Measurements from ENCODE around the gene ANKRD23.
A peak's percentile ranks its signal among the peaks of the same experiment; 100 is the strongest.
"Not testable (repeated sequence)": the region's sequence is repeated elsewhere in the genome, so short reads cannot be mapped to it uniquely, and the experiment has no call there.

The ANKRD23 gene

DNA sequence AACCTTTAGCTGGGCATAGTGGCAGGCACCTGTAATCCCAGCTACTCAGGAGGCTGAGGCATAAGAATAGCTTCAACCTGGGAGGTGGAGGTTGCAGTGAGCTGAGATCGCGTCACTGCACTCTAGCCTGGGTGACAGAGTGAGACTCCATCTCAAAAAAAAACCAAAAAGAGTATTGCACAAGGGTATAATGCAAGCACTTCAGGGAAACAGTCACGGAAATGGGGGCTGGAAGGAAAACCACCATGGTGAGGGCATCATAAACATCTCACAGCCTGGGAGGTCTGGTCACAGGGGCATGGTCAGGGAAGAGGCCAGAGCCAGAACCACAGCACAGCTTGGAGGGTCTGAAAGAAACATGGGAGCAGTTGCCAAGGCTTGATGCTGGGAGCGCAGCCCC, 19.2 kb upstream of the ANKRD23 start:
- not testable (repeated sequence) for DNase-seq (ENCODE audit: low read depth)

GRCh38 chr2:96861074-96861473, 17.3 kb upstream of the ANKRD23 start:
- no peak for DNase-seq (ENCODE audit: low read depth)

- DNase-seq (ENCODE audit: low read depth) = no peak
Observed at GRCh38 chr2:96860065-96861029, 16.5 kb upstream of the ANKRD23 start.

DNA sequence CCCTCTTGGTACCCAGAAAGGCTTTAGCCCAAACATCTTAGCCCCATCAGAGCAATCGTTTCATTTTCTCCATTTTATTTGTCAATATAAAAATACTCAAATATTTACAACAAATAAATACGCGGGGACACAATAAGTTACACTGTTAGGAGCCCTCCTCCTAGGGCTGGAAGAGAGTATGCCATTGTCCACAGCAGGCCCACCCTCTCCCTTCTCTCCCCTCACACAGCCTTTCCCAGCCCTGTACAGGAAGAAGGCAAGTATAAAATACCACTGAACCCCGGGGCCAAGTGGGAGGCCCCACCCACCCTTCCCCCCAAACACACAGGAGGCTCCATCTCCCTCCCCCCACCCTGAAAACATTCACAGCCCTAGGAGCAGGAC, 15.9 kb upstream of the ANKRD23 start:
- no peak for DNase-seq (ENCODE audit: low read depth)

DNA sequence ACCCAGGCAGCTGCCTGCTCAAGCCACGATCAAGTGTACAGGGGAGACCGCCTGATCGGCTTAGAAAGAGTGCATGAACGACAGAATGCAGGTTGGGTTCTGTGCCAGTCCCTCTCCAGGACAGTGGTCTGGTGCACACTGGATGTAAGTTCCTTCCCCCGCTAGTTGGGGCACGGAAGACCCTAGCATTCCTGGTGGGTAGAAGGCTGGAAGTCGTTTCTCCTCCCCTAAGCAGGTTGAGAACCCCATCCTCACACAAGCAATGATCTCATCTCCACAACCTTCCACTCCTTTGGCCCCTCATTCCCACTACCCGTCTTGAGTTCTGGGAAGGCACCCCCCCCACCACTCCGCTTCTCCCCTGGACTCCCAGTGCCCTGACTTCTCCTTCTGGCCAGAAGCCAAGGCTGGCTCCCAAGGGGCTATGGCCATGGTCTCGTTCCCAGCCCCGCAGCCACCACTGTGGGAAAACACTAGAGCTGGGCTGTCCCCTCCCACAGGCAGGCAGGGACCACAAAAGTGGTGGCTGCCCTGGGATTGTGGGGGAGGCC, 15.4 kb upstream of the ANKRD23 start:
- DNase-seq (ENCODE audit: low read depth) = no peak

- peak; percentile 93 for DNase-seq (ENCODE audit: low read depth)
Observed at GRCh38 chr2:96857667-96858372, 14.0 kb upstream of the ANKRD23 start, which contains the start of gene ANKRD39. ANKRD39 (minus strand) TSS chr2:96858016; CDS start chr2:96857987, 29 bp downstream.

DNA sequence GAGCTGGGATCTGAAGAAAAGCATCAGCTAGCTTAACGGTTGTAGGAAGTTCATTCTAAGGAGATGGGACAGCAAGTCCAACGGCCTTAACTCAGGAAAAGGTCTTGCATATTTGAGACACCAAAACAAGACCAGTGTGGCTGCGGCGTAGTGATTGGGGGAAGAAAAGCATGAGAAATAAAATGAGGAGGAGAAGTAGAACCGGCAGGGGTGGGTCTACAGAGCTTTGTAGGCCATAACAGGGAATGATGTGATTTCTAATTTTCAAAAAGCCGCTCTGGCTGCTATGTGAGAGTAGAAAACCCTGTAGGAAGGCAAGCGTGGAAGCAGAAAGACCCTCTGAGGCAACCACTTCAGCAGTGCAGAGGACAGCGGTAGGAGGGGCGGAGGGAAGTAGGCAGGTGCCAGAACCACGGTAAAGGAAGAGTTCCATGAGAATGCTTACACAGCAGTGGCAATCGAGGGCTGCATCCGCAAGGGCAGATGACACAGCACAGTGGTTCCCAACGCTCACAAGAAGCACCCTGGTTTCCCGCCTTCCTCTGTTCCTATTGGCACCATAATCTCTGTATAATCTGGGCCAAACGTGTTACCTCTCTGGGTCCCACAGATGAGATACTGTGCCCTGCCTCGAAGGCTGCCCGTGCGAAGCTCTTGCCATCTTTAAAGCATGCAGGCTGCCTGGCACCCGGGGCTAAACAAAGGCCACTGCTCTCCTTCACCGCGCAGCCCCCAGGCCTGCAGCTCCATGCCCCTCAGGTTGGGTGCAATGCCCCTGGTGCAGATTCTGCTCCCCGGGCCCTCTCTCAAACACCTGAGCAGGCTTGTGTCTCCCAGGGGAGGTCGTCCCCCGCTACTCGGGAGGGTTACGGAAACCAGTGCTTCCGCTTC, 13.2 kb upstream of the ANKRD23 start:
- no peak for DNase-seq (ENCODE audit: low read depth)

DNA sequence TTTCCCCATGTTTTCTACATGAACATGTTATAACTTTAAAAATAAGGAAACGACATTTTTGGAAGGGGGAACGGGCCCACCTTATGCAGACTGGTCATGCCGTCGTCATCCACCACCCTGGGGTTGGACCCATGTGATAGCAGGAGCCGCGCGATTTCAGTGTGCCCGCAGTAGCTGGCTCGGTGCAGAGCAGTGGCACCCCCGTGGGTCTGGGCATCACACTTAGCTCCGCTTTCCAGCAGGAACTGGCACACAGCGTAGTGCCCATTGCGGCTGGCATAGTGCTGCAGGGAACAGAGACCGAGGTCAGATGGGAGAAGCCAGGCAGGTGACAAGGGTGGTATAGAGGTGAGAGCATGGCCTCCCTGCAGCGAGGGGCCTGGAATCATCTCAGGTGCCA, 9.5 kb upstream of the ANKRD23 start:
- no peak for DNase-seq (ENCODE audit: low read depth)

DNA sequence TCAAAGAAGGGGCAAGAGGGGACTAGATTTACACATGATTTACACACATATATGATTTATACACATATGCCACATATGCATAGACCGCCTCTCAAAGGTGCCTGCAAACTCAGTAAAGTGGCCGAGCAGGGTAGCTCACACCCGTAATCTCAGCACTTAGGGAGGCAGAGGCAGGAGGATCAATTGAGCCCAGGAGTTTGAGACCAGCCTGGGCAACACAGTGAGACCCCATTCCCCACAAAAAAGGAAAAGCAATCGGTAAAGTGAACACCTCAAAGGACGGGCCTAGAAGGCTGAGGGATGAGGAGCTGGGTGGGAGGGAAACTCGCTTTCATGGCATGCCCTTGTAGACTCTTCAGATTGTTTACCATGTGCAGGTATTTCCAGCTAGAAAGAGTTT, 8.8 kb upstream of the ANKRD23 start:
- DNase-seq (ENCODE audit: low read depth) = no peak

DNA sequence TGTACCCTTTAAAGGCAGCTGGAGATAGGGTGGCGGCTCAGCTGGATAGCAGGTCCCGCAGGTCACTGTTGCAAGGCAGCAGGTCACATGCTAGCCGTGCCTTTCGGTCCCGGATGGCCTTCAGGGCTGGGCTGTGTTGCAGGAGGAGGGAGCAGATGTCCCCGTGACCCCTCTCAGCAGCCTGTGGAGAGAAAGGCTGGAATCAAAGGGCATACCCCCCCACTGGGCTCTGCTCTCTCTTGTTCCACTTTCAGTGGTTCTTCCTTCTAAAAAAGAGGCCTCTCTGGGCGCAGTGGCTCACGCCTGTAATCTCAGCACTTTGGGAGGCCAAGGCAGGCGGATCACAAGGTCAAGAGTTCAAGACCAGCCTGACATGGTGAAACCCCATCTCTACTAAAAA, 4.4 kb upstream of the ANKRD23 start:
- DNase-seq (ENCODE audit: low read depth) = no peak

GRCh38 chr2:96847586-96847985, 3.8 kb upstream of the ANKRD23 start:
- no peak for DNase-seq (ENCODE audit: low read depth)

DNA sequence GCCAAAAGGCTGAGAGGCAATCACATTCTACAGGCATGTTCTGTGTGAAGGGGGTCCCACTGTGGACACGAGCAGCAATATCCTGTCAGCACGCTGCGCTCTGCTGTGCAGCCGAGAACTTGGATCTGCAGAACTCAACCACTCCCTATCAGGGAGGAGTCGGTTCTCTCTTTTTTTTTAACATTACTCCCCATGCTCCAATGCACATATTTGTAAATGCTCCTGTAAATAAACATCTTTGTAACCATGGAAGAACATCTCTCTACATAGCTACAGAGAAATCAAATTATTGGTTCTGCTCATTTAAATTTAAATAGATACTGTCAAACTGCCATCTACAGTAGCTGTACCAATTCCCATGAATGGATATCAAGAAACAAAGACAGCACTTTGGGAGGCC, 3.0 kb upstream of the ANKRD23 start:
- no peak for DNase-seq (ENCODE audit: low read depth)

DNA sequence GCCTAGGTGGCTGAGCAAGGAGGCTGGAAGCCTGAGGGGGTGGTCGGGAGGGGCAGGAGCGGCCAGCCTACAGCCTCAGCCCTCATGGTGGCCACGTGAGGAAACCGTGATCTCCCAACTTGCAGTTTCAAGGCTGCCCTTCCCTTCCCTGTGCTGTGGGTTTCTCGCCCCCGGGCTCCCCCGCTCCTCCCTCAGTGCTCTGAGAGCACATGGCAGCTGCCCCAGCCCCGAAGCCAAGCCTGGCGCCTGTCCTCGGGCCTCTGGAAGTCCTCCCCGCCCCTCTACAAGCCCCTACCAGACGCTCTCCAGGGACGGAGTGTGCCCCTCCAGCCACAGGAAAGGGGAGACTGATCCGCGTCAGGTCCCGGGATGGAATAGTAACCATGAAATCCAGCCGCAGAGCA, 586 bp upstream of the ANKRD23 start:
- DNase-seq (ENCODE audit: low read depth) = no peak

GRCh38 chr2:96842600-96842999, 1.2 kb downstream of the ANKRD23 start:
- DNase-seq (ENCODE audit: low read depth) = no peak

GRCh38 chr2:96841701-96842495, 1.9 kb downstream of the ANKRD23 start:
- DNase-seq (ENCODE audit: low read depth) = no peak

- no peak for DNase-seq (ENCODE audit: low read depth)
Observed at GRCh38 chr2:96839875-96840850, 3.7 kb downstream of the ANKRD23 start.

GRCh38 chr2:96839293-96839874, 4.4 kb downstream of the ANKRD23 start:
- DNase-seq (ENCODE audit: low read depth) = peak; percentile 72

GRCh38 chr2:96838345-96839292, 5.2 kb downstream of the ANKRD23 start:
- DNase-seq (ENCODE audit: low read depth) = no peak
